Colonic mucosa (tissue), 4 donors: ENCODE data around the gene ANO2. TPM values are rescaled to one million over a fixed set of nuclear protein-coding genes. Genes with fewer than 3 reads are reported as not detected.
"Not testable (repeated sequence)": the region's sequence is repeated elsewhere in the genome, so short reads cannot be mapped to it uniquely, and the experiment has no call there.

ENCODE experiments used
- DNase-seq: peaks from one replicate; pipeline ENCODE4 v3.0.0-alpha.2; 2020
- H3K27ac ChIP-seq: fragments of 200-600 bp; one replicate; pipeline ENCODE4 v1.8.0; 2021
- H3K27me3 ChIP-seq: fragments of 200-600 bp; one replicate; pipeline ENCODE4 v1.8.0; 2021
- H3K36me3 ChIP-seq: fragments of 200-600 bp; one replicate; pipeline ENCODE4 v1.8.0; 2021
- H3K4me1 ChIP-seq: fragments of 200-600 bp; one replicate; pipeline ENCODE4 v1.8.0; 2021; ENCODE audit warnings: mild to moderate bottlenecking
- H3K4me3 ChIP-seq: fragments of 200-600 bp; one replicate; pipeline ENCODE4 v1.8.0; 2021
- H3K9ac ChIP-seq, 2 donors: one replicate each; pipeline ENCODE4 v1.7.0; 2013; ENCODE audit warnings: control low read depth in 2 of 2, low read depth in 2 of 2, low read length in 2 of 2
- H3K9me3 ChIP-seq: fragments of 200-600 bp; one replicate; pipeline ENCODE4 v1.8.0; 2021
- CTCF ChIP-seq: fragments of 200-600 bp; IDR thresholded peaks from one replicate; pipeline ENCODE4 v1.8.0; 2022; ENCODE audit warnings: antibody characterized with exemption, mild to moderate bottlenecking
- intact Hi-C: fragments of 100-400 bp; cut with DNase I; formaldehyde crosslinking; loops from one replicate; pipeline ENCODE4 v1.14.1; 2022
- total RNA-seq, 2 donors: library from RNA; stranded (reverse); fragmentation: NEBNext Ultra II Directional in 1 of 2; extraction: Animal tissue kit (Norgen Biotek cat#: 25700) in 1 of 2; gene quantifications; one replicate each; pipeline ENCODE4 v1.2.1, GENCODE V29; 2021
- donor health status: healthy.
- donor health status: DM: no; HTN: no; CAD: no.
- donor health status: DM: no; HTN: no; CAD: no.

Gene ANO2
- total RNA-seq, 2 donors from 2014 or later, result 1.1 to 2.2 TPM

- H3K36me3 ChIP-seq, result no peaks in the 10 kb centered on the region
- no peak for DNase-seq
- no peak overlapping the region for H3K9ac ChIP-seq
- intact Hi-C loops, result no loop called here
- no peaks in the 10 kb centered on the region for H3K4me1 ChIP-seq
- H3K9me3 ChIP-seq, result no peaks in the 10 kb centered on the region
- no peaks in the 10 kb centered on the region for H3K27me3 ChIP-seq
- no peak overlapping the region for H3K4me3 ChIP-seq
- no peak for TF ChIP-seq CTCF
- H3K27ac ChIP-seq, result no peak overlapping the region
These were observed 88.4 kb downstream of the ANO2 start for GRCh38 chr12:5856692-5857091.

DNA sequence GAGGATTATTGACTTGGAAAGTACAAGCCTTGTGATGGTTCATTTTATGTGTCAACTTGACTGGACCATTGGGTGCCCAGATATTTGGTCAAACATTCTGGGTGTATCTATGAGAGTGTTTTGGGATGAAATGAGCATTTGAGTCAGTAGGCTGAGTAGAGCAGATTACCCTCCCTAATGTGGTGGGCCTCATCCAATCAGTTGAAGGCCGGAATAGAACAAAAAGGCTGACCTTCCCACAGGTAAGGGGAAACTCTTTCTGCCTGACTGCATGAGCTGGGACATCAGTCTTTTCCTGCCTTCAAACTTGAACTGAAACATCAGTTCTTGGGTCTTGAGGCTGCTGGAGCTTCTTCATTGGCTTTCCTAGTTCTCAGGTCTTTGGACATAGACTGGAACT, 98.1 kb downstream of the ANO2 start:
- no peaks in the 10 kb centered on the region for H3K27me3 ChIP-seq
- H3K9ac ChIP-seq, result no peak overlapping the region
- H3K36me3 ChIP-seq, result no peaks in the 10 kb centered on the region
- intact Hi-C loops, result no loop called here
- H3K27ac ChIP-seq, result no peak overlapping the region
- no peak for TF ChIP-seq CTCF
- H3K9me3 ChIP-seq, result no peaks in the 10 kb centered on the region
- DNase-seq, result no peak
- no peak overlapping the region for H3K4me3 ChIP-seq
- H3K4me1 ChIP-seq, result no peaks in the 10 kb centered on the region

DNA sequence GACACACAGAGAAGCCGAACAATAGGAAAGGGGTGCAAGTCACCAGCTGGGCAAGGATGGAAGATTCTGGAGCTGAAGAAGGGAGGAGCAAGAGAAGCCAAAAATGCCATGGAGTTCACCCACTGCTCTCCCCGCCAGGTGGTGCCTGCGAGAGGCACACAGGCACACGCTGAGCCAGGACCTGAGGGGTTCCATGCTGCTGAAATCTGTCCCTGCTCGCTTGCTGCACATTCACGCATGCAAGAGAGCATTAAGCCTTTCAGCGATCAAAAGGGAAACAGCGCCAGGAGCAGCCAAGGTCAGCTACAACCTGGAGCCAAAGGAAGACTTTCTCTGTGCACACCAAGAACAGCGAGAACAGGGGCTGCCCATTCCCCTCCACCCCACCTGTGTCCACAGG, 104.1 kb downstream of the ANO2 start:
- H3K27ac ChIP-seq, result no peak overlapping the region
- no peak for DNase-seq
- H3K4me3 ChIP-seq, result no peak overlapping the region
- H3K4me1 ChIP-seq, result no peaks in the 10 kb centered on the region
- no peak overlapping the region for H3K9ac ChIP-seq
- no peaks in the 10 kb centered on the region for H3K9me3 ChIP-seq
- no peaks in the 10 kb centered on the region for H3K27me3 ChIP-seq
- no peak for TF ChIP-seq CTCF
- H3K36me3 ChIP-seq, result no peaks in the 10 kb centered on the region
- intact Hi-C loops, result no loop called here

DNA sequence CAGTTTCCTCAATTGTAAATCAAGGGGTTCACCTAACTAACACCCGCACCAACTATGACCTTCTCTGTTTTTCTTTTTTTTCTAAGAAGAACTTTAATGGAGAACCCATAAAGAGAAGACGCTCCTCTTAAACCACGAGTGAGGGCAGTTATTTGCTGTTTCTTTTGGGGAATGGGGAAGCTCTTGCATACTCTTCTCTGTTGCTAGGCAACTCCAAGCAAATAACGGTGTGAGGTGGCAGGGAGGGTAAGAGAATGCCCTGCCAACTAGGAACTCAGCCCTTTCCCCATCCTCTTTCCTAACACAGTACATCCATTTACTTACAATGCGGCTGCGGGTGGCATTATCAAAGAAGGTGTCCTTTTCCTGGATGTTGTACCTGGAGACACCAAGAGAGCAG, 114.9 kb downstream of the ANO2 start:
- intact Hi-C loops, result no loop called here
- no peaks in the 10 kb centered on the region for H3K9me3 ChIP-seq
- no peaks in the 10 kb centered on the region for H3K36me3 ChIP-seq
- no peak overlapping the region for H3K27ac ChIP-seq
- no peak for TF ChIP-seq CTCF
- H3K9ac ChIP-seq, result no peak overlapping the region
- no peak overlapping the region for H3K4me3 ChIP-seq
- H3K4me1 ChIP-seq, result no peaks in the 10 kb centered on the region
- no peaks in the 10 kb centered on the region for H3K27me3 ChIP-seq
- DNase-seq, result no peak

GRCh38 chr12:5827591-5827990, 117.5 kb downstream of the ANO2 start:
- no peaks in the 10 kb centered on the region for H3K27me3 ChIP-seq
- TF ChIP-seq CTCF, result no peak

DNA sequence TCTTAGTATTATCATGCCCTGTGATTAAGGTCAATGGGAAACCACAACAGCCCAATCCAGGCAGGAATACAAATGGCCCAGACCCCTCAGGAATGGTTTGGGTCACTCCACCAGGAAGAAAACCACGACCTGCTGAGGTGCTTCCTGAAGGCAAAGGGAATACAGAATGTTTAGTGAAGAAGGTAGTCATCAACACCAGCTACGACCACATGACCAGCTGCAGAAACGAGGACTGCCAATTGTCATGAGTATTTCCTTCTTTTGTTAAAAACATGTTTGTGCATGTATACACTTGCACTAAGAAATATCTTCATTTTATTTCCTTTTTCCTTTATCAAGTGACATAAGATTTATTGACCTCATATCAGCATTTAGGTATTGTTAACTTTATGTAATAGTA, 119.3 kb downstream of the ANO2 start:
- DNase-seq, H3K27ac ChIP-seq, H3K9me3 ChIP-seq, H3K4me3 ChIP-seq, H3K27me3 ChIP-seq, intact Hi-C loops, H3K4me1 ChIP-seq, H3K36me3 ChIP-seq, H3K9ac ChIP-seq: not testable (repeated sequence)

More at GRCh38 chr12:5827591-5827990, 117.5 kb downstream of the ANO2 start:
- no peak overlapping the region for H3K4me3 ChIP-seq
- H3K9ac ChIP-seq, result no peak overlapping the region
- no peaks in the 10 kb centered on the region for H3K9me3 ChIP-seq
- DNase-seq, result no peak
- H3K4me1 ChIP-seq, result no peaks in the 10 kb centered on the region
- intact Hi-C loops, result no loop called here
- H3K27ac ChIP-seq, result no peak overlapping the region
- no peaks in the 10 kb centered on the region for H3K36me3 ChIP-seq

DNA sequence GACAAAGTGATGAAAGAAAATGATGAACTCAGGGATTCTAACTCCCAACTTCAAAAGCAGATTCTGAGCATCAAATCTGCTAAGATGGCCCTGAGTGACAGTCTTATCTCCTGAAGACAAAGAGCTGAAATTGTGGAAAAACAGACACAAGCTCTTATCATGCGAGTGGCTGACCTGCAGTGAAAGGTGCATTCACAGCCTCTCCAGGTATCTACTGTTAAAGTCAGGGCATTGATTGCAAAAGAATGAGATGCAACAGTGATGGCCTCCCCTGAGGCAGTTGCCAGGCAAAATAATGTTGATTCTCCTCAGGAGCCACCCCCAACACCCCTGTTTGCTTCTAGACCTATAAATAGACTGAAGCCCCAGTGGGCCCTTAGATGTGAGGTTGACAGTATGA, 126.2 kb downstream of the ANO2 start:
- H3K4me1 ChIP-seq, H3K4me3 ChIP-seq, DNase-seq, intact Hi-C loops, H3K9me3 ChIP-seq, H3K27ac ChIP-seq, H3K9ac ChIP-seq, H3K27me3 ChIP-seq, H3K36me3 ChIP-seq: not testable (repeated sequence)
